AG04450 (cell line): Measurements from ENCODE around the gene FADS1. TPM values are rescaled to one million over a fixed set of nuclear protein-coding genes. Genes with fewer than 3 reads are reported as not detected.

ENCODE experiments used
- CTCF ChIA-PET: fragments of 300-600, 350-600 bp; formaldehyde crosslinking; extraction: SDS; loops from one replicate; lab custom pipeline; 2022; ENCODE audit warnings: antibody characterized with exemption, inconsistent platforms; lab: Charles Lee
- POLR2A ChIA-PET: fragments of 350-600 bp; formaldehyde crosslinking; extraction: SDS; loops from one replicate; lab custom pipeline; 2021; ENCODE audit warnings: antibody characterized with exemption, inconsistent platforms; lab: Yijun Ruan, JAX
- DNase-seq: peaks from one replicate; pipeline ENCODE4 v3.0.0-alpha.2; 2011; ENCODE audit warnings: low read depth, low spot score
- H3K27ac ChIP-seq: one replicate; pipeline ENCODE4 v1.5.1; 2012; ENCODE audit warnings: low read depth, low read length, control low read depth
- H3K27me3 ChIP-seq: one replicate; pipeline ENCODE4 v1.6.0; 2012; ENCODE audit warnings: low read length; ENCODE audit not compliant: control insufficient read depth, insufficient read depth
- H3K4me3 ChIP-seq: 2 replicates; pipeline ENCODE4 v1.5.1; 2011; ENCODE audit warnings: mild to moderate bottlenecking, low read depth, low read length, control low read depth
- H3K9me3 ChIP-seq: 2 replicates; pipeline ENCODE4 v1.5.1; 2012; ENCODE audit warnings: low read length; ENCODE audit not compliant: control insufficient read depth, insufficient read depth
- polyA plus RNA-seq: library from polyadenylated mRNA; depleted of rRNA; stranded (reverse); fragments of >200 nt; gene quantifications from 2 replicates; pipeline ENCODE4 v1.2.3, GENCODE V29; 2011
- TF ChIP-seq, protein P1 (sequence below): IDR thresholded peaks from 2 replicates; pipeline ENCODE4 v1.5.1; 2011; ENCODE audit warnings: low read depth, low read length, control low read depth, inconsistent platforms

Gene FADS1
- polyA plus RNA-seq, 1 experiment, result 50.4 TPM

GRCh38 chr11:61854966-61855714 lies 38.3 kb upstream of the FADS1 start:
- H3K4me3 ChIP-seq, result no peak overlapping the region
- H3K27ac ChIP-seq, result no peak overlapping the region
- no peak for DNase-seq
- H3K9me3 ChIP-seq, result no peaks in the 10 kb centered on the region; the same call in 1 of the 2 replicates
- no peaks in the 10 kb centered on the region for H3K27me3 ChIP-seq
- TF ChIP-seq, protein P1, sequence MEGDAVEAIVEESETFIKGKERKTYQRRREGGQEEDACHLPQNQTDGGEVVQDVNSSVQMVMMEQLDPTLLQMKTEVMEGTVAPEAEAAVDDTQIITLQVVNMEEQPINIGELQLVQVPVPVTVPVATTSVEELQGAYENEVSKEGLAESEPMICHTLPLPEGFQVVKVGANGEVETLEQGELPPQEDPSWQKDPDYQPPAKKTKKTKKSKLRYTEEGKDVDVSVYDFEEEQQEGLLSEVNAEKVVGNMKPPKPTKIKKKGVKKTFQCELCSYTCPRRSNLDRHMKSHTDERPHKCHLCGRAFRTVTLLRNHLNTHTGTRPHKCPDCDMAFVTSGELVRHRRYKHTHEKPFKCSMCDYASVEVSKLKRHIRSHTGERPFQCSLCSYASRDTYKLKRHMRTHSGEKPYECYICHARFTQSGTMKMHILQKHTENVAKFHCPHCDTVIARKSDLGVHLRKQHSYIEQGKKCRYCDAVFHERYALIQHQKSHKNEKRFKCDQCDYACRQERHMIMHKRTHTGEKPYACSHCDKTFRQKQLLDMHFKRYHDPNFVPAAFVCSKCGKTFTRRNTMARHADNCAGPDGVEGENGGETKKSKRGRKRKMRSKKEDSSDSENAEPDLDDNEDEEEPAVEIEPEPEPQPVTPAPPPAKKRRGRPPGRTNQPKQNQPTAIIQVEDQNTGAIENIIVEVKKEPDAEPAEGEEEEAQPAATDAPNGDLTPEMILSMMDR, result no peak
- POLR2A ChIA-PET, result no interaction called here
- CTCF ChIA-PET, result no interaction called here

DNA sequence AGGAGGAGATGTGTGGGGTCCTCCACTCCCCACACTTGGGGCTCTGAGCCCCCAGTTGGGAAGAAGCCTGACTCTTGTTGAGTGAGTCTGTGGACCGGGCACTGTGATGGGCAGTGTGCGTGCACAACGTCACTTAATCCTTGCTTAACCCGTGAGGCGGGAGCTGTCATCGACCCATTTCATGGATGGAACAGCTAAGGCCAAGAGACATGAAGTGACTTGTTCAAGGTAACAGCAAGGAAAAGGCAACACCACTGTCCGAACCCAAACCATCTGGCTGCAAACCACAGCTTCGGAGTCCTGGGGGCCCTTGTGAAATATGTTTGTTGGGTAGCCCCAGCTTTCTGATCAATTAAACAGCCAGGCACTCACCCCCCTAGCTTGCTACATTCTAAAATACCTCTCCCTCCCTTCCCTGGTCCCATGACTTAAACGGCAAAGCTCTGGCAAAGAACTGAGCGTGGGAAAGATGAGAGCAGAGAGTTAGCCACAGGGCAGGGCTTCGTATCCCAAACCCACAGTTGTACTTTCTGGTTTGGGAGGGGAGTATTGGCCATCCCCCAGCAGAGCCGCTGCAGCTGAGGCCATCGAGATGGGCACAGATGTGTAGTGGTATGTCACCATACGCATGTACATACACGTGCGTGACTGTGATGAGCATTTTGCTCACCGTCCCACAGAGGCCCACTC lies 37.5 kb upstream of the FADS1 start:
- no peaks in the 10 kb centered on the region for H3K27me3 ChIP-seq
- H3K27ac ChIP-seq, result no peak overlapping the region
- H3K9me3 ChIP-seq, result no peaks in the 10 kb centered on the region; the same call in 1 of the 2 replicates
- POLR2A ChIA-PET, result no interaction called here
- CTCF ChIA-PET, result no interaction called here
- H3K4me3 ChIP-seq, result no peak overlapping the region
- DNase-seq, result no peak
- TF ChIP-seq, protein P1, result no peak

- TF ChIP-seq, protein P1, result no peak
- Histone ChIP-seq H3K27me3 (no peaks in the 10 kb centered on the region), H3K4me3 (no peak overlapping the region), H3K27ac (no peak overlapping the region), H3K9me3 (no peaks in the 10 kb centered on the region; the same call in 1 of the 2 replicates)
- ChIA-PET POLR2A (no interaction called here), CTCF (interaction anchor here (0.6 kb wide), 2 partner anchors 23 to 255 kb away, joined by 3 to 6 read pairs; no protein-coding TSS in a partner anchor)
- DNase-seq, result no peak
Measured at GRCh38 chr11:61853698-61854169, 36.9 kb upstream of the FADS1 start.

DNA sequence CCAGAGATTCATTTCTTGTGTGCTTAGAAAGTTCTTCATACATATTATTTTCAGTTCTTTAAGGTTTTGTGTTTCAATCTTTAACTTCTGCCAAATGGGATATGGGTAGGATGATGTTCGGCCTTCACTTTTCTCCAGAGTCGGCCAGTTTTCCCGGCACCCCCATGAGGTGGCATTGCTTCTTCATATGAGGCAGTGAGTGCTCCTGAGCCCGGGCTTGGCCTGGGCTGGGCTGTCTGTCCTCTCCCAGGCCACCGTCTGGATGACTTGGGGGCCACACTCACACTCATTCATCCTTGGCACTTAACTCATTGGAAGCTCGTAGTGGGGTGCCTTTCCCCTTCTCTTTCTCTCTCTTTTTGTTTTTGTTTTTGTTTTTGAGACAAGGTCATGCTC lies 35.1 kb upstream of the FADS1 start:
- no peak for DNase-seq
- no peaks in the 10 kb centered on the region for H3K27me3 ChIP-seq
- no peak overlapping the region for H3K27ac ChIP-seq
- ChIA-PET POLR2A (no interaction called here), CTCF (no interaction called here)
- no peak overlapping the region for H3K4me3 ChIP-seq
- no peaks in the 10 kb centered on the region; the same call in 1 of the 2 replicates for H3K9me3 ChIP-seq
- TF ChIP-seq, protein P1, result no peak
